Heart right ventricle (tissue), 16 donors: ENCODE measurements around the gene SCRT2. TPM values are rescaled to one million over a fixed set of nuclear protein-coding genes. Genes with fewer than 3 reads are reported as not detected.

Experiments
- ATAC-seq, 8 donors: fragments of 200-7000 bp; cut with Tn5 transposase; one replicate each; pipeline ENCODE4 v1.9.1; 2020; ENCODE audit warnings: mild to moderate bottlenecking in 8 of 8, moderate library complexity in 8 of 8, moderate number of reproducible peaks in 1 of 8
- DNase-seq, 2 donors: peaks; one replicate each; pipeline ENCODE4 v3.0.0-alpha.2; 2020
- H3K27ac ChIP-seq, 10 donors: fragments of 200-600 bp; sonication (generic) in 2 of 10; one replicate each; pipeline versions ENCODE4 v1.5.0 to v1.8.0; 2020 to 2022; ENCODE audit warnings: mild to moderate bottlenecking in 3 of 10
- H3K27me3 ChIP-seq, 7 donors: fragments of 200-600 bp; one replicate each; pipeline ENCODE4 v1.8.0; 2021 to 2022; ENCODE audit warnings: mild to moderate bottlenecking in 2 of 7
- H3K36me3 ChIP-seq, 9 donors: fragments of 200-600 bp; sonication (generic) in 1 of 9; one replicate each; pipeline versions ENCODE4 v1.5.0 to v1.8.0; 2020 to 2022; ENCODE audit warnings: mild to moderate bottlenecking in 2 of 9
- H3K4me1 ChIP-seq, 9 donors: fragments of 200-600 bp; sonication (generic) in 1 of 9; one replicate each; pipeline versions ENCODE4 v1.5.0 to v1.8.0; 2020 to 2022; ENCODE audit warnings: mild to moderate bottlenecking in 4 of 9
- H3K4me3 ChIP-seq, 10 donors: fragments of 200-600 bp; sonication (generic) in 2 of 10; one replicate each; pipeline versions ENCODE4 v1.5.0 to v1.8.0; 2020 to 2022; ENCODE audit warnings: mild to moderate bottlenecking in 7 of 10, moderate library complexity in 2 of 10
- H3K9me3 ChIP-seq, 11 donors: fragments of 200-600 bp in 10 of 11; sonication (generic) in 2 of 11; one replicate each; pipeline versions ENCODE4 v1.5.0 to v1.8.0; 2013 to 2022; ENCODE audit warnings: mild to moderate bottlenecking in 2 of 11, control low read depth in 1 of 11, moderate library complexity in 1 of 11
- CTCF ChIP-seq, 9 donors: fragments of 200-600 bp; sonication (generic) in 2 of 9; IDR thresholded peaks; one replicate each; pipeline versions ENCODE4 v1.5.0 to v1.8.0; 2021 to 2022; ENCODE audit warnings: antibody characterized with exemption in 9 of 9, mild to moderate bottlenecking in 5 of 9, moderate library complexity in 1 of 9
- WGBS, 2 donors: extraction: QIAGEN DNeasy Blood & Tissue Kit; methylation state at CpG; one replicate each; pipeline ENCODE4 v1.1.7; 2013; ENCODE audit warnings: inconsistent platforms in 1 of 2; 5-methylcytosine and 5-hydroxymethylcytosine counted together
- intact Hi-C, 10 donors: fragments of 100-400 bp; cut with DNase I; formaldehyde crosslinking; loops; one replicate each; pipeline versions ENCODE4 v1.11.1 to v1.14.2; 2022
- polyA plus RNA-seq, 2 donors: library from polyadenylated mRNA; stranded (reverse); fragments of 200-250 nt; gene quantifications; one replicate each; pipeline ENCODE4 v1.2.3, GENCODE V29; 2013
- total RNA-seq, 10 donors: library from RNA; stranded (reverse); fragmentation: NEBNext Ultra II Directional in 3 of 10; extraction: Animal tissue kit (Norgen Biotek cat#: 25700) in 3 of 10; gene quantifications; one replicate each; pipeline versions ENCODE4 v1.2.1 to v1.2.4, GENCODE V29; 2021 to 2023
- donor health status: Arrhythmogenic right ventricular cardiomyopathy.
- donor health status: ischemic (EF 13 %, LVEDD 7.1; RV severe dilation, severe dysfunction).
- donor health status: healthy with polysubstance abuse.
- donor health status: DM: no; HTN: yes; CAD: no.
- donor health status: DM: no; HTN: no; CAD: no.
- donor health status: ischemic (EF 25% LVEDD 6.9; RV normal size, moderate dysfunction).
- donor health status: ischemic (EF 25% LVEDD 5.7; RV mildly dilated, moderate dysfunction).
- donor health status: healthy.
- donor health status: DM: yes; HTN: yes; CAD: no.
- donor health status: Ischemic cardiomyopathy.
- donor health status: ischemic (EF 35%, LVEDD 5.7; RV mildly dilated, moderate dysfunction).
- donor health status: nonischemic (EF 11% LVEDD 7.7; RV severe dilation, severe dysfunction).
- donor health status: DM: yes; HTN: yes; CAD: no.
- donor health status: PGD.
- donor health status: ischemic (EF 29% LVEDD 5.4; RV normal size, mild dysfunction).
- donor health status: nonischemic (EF 23%, LVEDD 6.1; RV moderate dilation, normal function).

Gene SCRT2
- total and polyA plus RNA-seq, 12 donors: not detected

DNA sequence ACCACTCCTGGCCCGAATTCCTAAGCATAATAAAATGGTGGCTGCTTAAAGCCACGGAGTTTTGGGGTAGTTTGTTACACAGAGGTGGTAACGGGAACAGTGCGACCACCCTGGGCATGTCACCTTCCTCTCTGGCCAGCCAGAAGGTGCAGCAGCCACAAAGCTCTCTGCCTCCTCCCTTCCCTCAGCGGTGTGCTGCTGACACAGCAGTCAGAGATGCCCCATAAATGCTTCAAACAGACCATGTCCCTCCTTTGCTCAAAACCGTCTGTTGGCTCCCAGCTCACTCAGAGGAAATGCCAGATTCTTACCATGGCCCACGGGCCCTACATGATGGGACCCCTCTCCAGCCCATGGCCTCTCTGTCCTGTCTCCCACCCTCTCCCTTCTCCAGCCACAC, 53.4 kb downstream of the SCRT2 start:
- intact Hi-C loops: no loop called here
- Histone ChIP-seq H3K4me3 (no peak overlapping the region), H3K27me3 (no peaks in the 10 kb centered on the region), H3K36me3 (no peaks in the 10 kb centered on the region), H3K4me1 (peaks cover 0 to 12% (median 4%) of the 10 kb centered on the region in 9 donors), H3K27ac (no peak overlapping the region), H3K9me3 (peaks cover 0 to 20% (median 4%) of the 10 kb centered on the region in 11 donors)
- ATAC-seq (no peak), DNase-seq (no peak)
- 88 to 93% methylated on average over 7 of the region's 7 CpGs for WGBS, 2 donors
- no peak for TF ChIP-seq CTCF (IDR thresholded peaks at IDR 0.05)

GRCh38 chr20:621125-621756, 54.4 kb downstream of the SCRT2 start:
- TF ChIP-seq CTCF (IDR thresholded peaks at IDR 0.05): no peak
- WGBS, 2 donors: 46 to 51% methylated on average over 5 of the region's 5 CpGs
- no peak for ATAC-seq
- Histone ChIP-seq H3K4me3 (no peak overlapping the region), H3K27me3 (no peaks in the 10 kb centered on the region), H3K9me3 (peaks cover 0 to 20% (median 4%) of the 10 kb centered on the region in 11 donors), H3K36me3 (no peaks in the 10 kb centered on the region), H3K4me1 (peaks cover 0 to 12% (median 4%) of the 10 kb centered on the region in 9 donors), H3K27ac (no peak overlapping the region)
- no peak for DNase-seq
- intact Hi-C loops: no loop called here

DNA sequence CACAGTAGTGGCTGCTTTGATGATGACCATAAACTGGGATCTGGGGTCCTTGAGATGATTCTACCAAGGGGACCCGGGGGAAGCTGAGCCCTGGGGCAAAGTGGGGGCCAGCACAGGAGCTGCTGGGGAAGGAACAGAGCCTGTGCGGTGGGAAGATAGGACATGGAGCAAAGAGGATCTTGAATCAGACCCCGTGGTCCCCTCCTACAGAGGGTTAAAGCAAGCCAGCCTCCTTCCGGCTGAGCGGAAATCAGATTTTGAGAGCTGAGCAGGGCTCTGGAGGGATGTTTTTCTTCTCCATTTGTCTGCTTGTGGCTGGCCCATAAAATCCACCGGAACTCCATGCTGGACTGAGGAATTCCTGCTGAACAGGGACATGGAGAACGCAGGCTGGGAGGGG, 55.4 kb downstream of the SCRT2 start:
- H3K36me3 ChIP-seq: no peaks in the 10 kb centered on the region
- no peak overlapping the region for H3K27ac ChIP-seq
- 48% methylated on average over 7 of the region's 7 CpGs for WGBS, 2 donors
- intact Hi-C loops: no loop called here
- ATAC-seq (no peak), DNase-seq (no peak)
- peaks cover 0 to 12% (median 4%) of the 10 kb centered on the region in 11 donors for H3K9me3 ChIP-seq
- no peak for TF ChIP-seq CTCF (IDR thresholded peaks at IDR 0.05)
- H3K27me3 ChIP-seq: no peaks in the 10 kb centered on the region
- H3K4me1 ChIP-seq: peaks cover 0 to 12% (median 4%) of the 10 kb centered on the region in 9 donors
- H3K4me3 ChIP-seq: no peak overlapping the region

DNA sequence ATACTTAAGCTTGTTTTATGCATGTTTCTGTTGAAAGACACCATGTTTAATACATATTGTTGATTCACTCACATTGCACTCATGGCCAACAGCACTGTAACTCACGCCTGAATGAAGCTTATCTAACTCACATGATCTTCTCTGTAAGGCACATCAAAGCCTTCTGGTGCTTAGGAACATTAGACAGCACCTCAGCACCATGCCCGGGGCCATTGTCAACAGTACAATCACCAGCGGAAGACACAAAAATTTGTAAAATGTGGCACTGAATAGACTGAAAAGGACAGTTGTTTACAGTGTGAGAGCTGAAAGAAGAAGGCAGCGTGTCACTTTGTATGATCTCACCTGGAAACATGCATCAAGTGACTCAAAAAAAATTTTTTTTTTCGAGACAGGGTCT, 56.6 kb downstream of the SCRT2 start:
- Histone ChIP-seq H3K27me3 (no peaks in the 10 kb centered on the region), H3K4me1 (peaks cover 0 to 12% (median 3%) of the 10 kb centered on the region in 9 donors), H3K9me3 (peaks cover 0 to 10% (median 4%) of the 10 kb centered on the region in 11 donors), H3K36me3 (no peaks in the 10 kb centered on the region), H3K4me3 (no peak overlapping the region), H3K27ac (no peak overlapping the region)
- WGBS, 2 donors: 67 to 72% methylated on average over 5 of the region's 5 CpGs
- DNase-seq: no peak
- intact Hi-C loops: no loop called here
- no peak for ATAC-seq
- no peak for TF ChIP-seq CTCF (IDR thresholded peaks at IDR 0.05)
